Activated naive CD4-positive, alpha-beta T cell treated with anti-CD3 and anti-CD28 coated beads, Interleukin-2, amount 50 U/mL, for 24 hours (primary cell): ENCODE results near the gene CLCN1.

Experiments
- H3K27ac Mint-ChIP-seq: one replicate; pipeline ENCODE4 v1.8.0; 2021; ENCODE audit warnings: mild to moderate bottlenecking, mixed read lengths
- H3K27me3 Mint-ChIP-seq: one replicate; pipeline ENCODE4 v1.8.0; 2021; ENCODE audit warnings: mixed read lengths
- H3K36me3 Mint-ChIP-seq: one replicate; pipeline ENCODE4 v1.8.0; 2021; ENCODE audit warnings: mixed read lengths
- H3K4me1 Mint-ChIP-seq: one replicate; pipeline ENCODE4 v1.8.0; 2021; ENCODE audit warnings: mixed read lengths
- H3K4me3 Mint-ChIP-seq: one replicate; pipeline ENCODE4 v1.8.0; 2021; ENCODE audit warnings: mild to moderate bottlenecking, mixed read lengths
- H3K9me3 Mint-ChIP-seq: one replicate; pipeline ENCODE4 v1.8.0; 2021; ENCODE audit warnings: mixed read lengths

Gene CLCN1

GRCh38 chr7:143345428-143345900, 29.6 kb downstream of the CLCN1 start:
- H3K27ac Mint-ChIP-seq = no peak overlapping the region
- H3K4me1 Mint-ChIP-seq = peaks cover 9% of the 10 kb centered on the region
- no peaks in the 10 kb centered on the region for H3K27me3 Mint-ChIP-seq
- H3K9me3 Mint-ChIP-seq = no peaks in the 10 kb centered on the region
- no peaks in the 10 kb centered on the region for H3K36me3 Mint-ChIP-seq
- H3K4me3 Mint-ChIP-seq = peak overlapping the region; percentile 83

DNA sequence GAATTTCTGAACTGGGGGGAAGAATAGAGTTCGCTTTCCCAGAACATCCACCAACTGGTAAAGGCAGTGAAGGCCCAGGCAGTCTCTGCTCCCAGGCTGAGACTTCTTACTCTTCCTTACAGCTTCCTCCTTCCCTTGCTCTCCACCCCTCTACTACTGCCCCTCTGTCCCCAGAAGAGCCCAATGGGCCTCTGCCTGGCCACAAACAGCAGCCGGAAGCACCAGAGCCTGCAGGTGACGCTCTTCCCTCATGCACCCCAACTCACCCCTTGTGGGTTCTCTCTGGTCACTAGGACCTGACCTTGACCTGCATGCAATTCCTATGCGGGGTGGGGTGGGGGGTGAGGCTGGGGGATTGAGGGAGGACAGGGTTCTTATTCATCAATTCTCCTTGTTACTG, 30.1 kb downstream of the CLCN1 start:
- Mint-ChIP-seq H3K27ac (no peak overlapping the region), H3K36me3 (no peaks in the 10 kb centered on the region), H3K4me3 (no peak overlapping the region), H3K9me3 (no peaks in the 10 kb centered on the region), H3K27me3 (no peaks in the 10 kb centered on the region), H3K4me1 (peaks cover 9% of the 10 kb centered on the region)

DNA sequence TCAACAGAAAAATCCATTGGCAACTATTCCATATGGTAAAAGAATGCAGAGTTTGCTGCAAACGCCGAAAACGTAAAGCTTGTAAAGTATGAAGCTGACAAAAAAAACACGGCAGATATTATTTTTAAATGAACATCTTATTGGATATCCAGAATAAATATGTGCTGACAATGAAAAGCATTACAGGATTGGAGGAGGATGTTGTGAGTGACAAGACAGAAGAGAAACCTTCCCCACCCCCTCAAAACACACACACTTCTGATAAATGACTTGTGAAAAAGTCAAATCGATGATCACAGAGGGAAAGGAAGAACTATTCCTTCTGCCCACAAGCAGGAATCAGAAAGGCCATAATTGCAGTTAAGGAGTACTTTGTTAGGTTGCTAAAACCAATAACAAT, 32.0 kb downstream of the CLCN1 start:
- Mint-ChIP-seq H3K4me1 (peaks cover 9% of the 10 kb centered on the region), H3K36me3 (no peaks in the 10 kb centered on the region)

GRCh38 chr7:143351060-143351459, 35.1 kb downstream of the CLCN1 start:
- no peak overlapping the region for H3K4me3 Mint-ChIP-seq
- H3K4me1 Mint-ChIP-seq = no peaks in the 10 kb centered on the region
- no peaks in the 10 kb centered on the region for H3K36me3 Mint-ChIP-seq
- no peaks in the 10 kb centered on the region for H3K9me3 Mint-ChIP-seq
- no peaks in the 10 kb centered on the region for H3K27me3 Mint-ChIP-seq
- peak overlapping the region; percentile 73 for H3K27ac Mint-ChIP-seq

More for the DNA sequence above, 32.0 kb downstream of the CLCN1 start:
- H3K27ac Mint-ChIP-seq = no peak overlapping the region
- no peaks in the 10 kb centered on the region for H3K27me3 Mint-ChIP-seq
- no peak overlapping the region for H3K4me3 Mint-ChIP-seq
- no peaks in the 10 kb centered on the region for H3K9me3 Mint-ChIP-seq

DNA sequence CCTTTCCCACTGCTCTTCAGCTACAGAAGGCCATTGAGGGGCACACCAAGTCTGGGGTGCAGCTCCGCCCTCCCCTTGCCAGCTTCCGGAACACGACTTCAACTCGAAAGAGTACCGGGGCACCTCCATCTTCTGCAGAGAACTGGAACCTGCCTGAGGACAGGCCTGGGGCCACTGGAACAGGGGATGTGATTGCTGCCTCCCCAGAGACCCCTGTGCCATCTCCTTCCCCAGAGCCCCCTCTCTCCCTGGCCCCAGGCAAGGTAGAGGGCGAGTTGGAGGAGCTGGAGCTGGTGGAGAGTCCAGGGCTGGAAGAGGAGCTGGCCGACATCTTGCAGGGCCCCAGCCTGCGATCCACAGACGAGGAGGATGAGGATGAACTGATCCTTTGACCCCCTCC, 35.7 kb downstream of the CLCN1 start:
- H3K9me3 Mint-ChIP-seq = no peaks in the 10 kb centered on the region
- peak overlapping the region; percentile 73 for H3K27ac Mint-ChIP-seq
- no peaks in the 10 kb centered on the region for H3K27me3 Mint-ChIP-seq
- no peak overlapping the region for H3K4me3 Mint-ChIP-seq
- H3K36me3 Mint-ChIP-seq = no peaks in the 10 kb centered on the region
- no peaks in the 10 kb centered on the region for H3K4me1 Mint-ChIP-seq

- Mint-ChIP-seq H3K27me3 (no peaks in the 10 kb centered on the region), H3K4me3 (no peak overlapping the region), H3K9me3 (no peaks in the 10 kb centered on the region), H3K27ac (peak overlapping the region; percentile 3), H3K4me1 (no peaks in the 10 kb centered on the region), H3K36me3 (no peaks in the 10 kb centered on the region)
Measured at GRCh38 chr7:143352531-143353002, 36.7 kb downstream of the CLCN1 start.

DNA sequence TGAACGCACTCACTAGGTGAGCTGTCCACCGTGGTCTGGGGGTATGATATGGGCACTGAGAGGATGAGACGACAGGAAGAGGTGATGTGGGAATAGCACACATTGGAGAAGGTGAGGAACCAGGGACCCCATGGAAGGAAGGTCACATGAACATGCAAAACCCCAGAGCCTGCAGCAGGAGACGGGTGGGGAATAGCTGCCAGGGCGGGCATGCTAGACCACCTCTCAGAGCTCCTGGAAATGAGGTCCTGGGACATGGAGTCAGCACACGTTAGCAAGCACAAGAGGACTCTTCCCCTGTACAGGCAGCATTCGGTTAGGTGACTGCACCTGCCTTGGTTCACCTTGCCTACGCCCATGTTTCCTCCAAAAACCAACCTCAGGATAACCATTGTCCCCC, 38.5 kb downstream of the CLCN1 start:
- no peaks in the 10 kb centered on the region for H3K36me3 Mint-ChIP-seq
- H3K9me3 Mint-ChIP-seq = no peaks in the 10 kb centered on the region
- no peak overlapping the region for H3K27ac Mint-ChIP-seq

DNA sequence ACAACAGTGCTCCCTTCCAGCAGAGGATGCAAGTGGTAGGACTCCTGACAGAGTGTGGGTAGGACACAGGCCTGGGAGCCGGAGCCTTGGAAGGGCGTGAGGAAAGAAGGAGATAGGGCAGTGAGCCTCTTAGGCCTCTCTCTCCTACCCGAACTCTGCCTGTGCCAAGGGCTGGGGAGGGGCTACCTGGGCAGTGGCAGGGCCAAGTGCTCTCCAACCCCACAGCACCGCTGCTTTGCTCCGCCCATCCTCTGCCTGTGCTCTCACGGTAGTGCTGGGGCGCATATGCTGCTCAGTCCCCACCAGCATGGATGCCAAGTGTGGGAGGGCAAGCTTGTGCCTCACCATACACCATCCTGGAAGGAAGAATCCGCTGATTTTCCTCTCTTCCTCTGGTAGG, 39.1 kb downstream of the CLCN1 start:
- H3K4me1 Mint-ChIP-seq = no peaks in the 10 kb centered on the region
- H3K27me3 Mint-ChIP-seq = no peaks in the 10 kb centered on the region
- H3K27ac Mint-ChIP-seq = no peak overlapping the region
- no peak overlapping the region for H3K4me3 Mint-ChIP-seq
- no peaks in the 10 kb centered on the region for H3K9me3 Mint-ChIP-seq
- no peaks in the 10 kb centered on the region for H3K36me3 Mint-ChIP-seq

More for the DNA sequence above, 38.5 kb downstream of the CLCN1 start:
- Mint-ChIP-seq H3K4me1 (no peaks in the 10 kb centered on the region), H3K4me3 (no peak overlapping the region), H3K27me3 (no peaks in the 10 kb centered on the region)

DNA sequence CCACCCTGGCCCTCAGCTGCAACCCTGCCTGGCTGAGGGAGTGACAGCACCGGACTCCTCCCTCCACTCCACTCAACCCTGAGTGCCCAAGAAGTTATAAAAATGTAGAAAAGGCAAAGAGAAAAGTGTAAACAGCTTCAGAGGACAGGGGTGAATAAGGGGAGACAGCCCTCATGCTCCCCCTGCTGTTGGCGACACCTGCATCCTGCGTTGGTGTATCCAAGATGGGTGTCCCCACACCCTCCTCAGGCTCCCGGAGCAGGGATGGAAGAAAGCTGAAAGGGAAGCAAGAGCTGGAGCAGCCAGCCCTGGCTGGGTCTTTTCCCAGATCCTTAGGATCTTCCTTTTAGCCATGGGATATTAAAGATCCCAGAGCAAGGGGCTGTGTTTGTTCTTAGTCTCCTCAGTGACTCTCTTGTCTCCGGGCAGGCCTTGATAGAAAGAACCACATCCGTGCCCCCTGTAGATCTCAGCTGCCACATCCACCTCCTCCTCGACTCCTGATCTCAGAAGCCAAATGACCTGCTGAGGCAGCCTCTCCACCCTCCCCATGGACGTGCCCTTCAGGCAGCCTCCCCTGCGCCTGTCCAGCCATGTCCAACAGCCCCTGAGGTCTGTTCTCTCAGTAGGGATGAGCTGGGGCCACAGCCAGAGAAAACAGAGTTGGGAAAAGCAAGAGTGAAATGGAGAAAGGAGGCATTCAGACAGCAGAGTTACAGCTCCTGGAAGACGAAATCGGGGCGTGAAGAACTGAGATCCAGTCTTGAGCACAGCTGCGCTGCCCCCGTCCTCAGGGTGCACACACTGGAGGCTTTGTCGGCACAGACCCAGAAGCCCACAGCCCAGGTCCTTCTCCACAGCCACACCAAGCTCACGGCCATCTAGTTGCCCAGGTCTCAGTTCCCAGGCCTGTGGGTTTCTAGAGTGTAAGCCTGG, 39.8 kb downstream of the CLCN1 start:
- no peak overlapping the region for H3K4me3 Mint-ChIP-seq
- H3K27me3 Mint-ChIP-seq = no peaks in the 10 kb centered on the region
- H3K27ac Mint-ChIP-seq = no peak overlapping the region
- no peaks in the 10 kb centered on the region for H3K9me3 Mint-ChIP-seq
- no peaks in the 10 kb centered on the region for H3K36me3 Mint-ChIP-seq
- peaks cover 4% of the 10 kb centered on the region for H3K4me1 Mint-ChIP-seq

GRCh38 chr7:143356414-143357050, 40.6 kb downstream of the CLCN1 start:
- no peak overlapping the region for H3K4me3 Mint-ChIP-seq
- H3K27me3 Mint-ChIP-seq = no peaks in the 10 kb centered on the region
- peaks cover 4% of the 10 kb centered on the region for H3K4me1 Mint-ChIP-seq

DNA sequence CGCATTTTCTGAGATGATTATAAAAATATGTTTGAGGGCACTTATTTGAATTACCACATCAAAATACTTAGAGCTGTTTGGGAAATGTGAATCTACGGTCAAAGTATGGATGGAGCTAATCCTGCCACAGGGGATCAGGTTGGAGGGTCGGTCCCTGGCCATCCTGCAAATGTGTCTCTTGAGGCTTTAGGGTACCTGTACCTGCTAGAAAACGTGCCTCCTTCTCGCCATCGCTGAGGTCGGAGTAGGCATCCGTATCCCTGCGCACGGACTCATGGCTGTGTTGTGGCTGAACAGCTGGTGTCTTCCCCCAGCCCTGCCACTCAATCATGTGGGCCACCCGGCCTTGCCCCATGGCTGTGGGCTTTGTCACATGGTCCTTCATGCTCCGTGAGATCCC, 42.7 kb downstream of the CLCN1 start:
- H3K9me3 Mint-ChIP-seq = no peaks in the 10 kb centered on the region
- peaks cover 9% of the 10 kb centered on the region for H3K4me1 Mint-ChIP-seq
- H3K27me3 Mint-ChIP-seq = peaks cover 6% of the 10 kb centered on the region
- H3K27ac Mint-ChIP-seq = no peak overlapping the region
- H3K36me3 Mint-ChIP-seq = no peaks in the 10 kb centered on the region
- no peak overlapping the region for H3K4me3 Mint-ChIP-seq

More at GRCh38 chr7:143356414-143357050, 40.6 kb downstream of the CLCN1 start:
- no peaks in the 10 kb centered on the region for H3K36me3 Mint-ChIP-seq
- H3K9me3 Mint-ChIP-seq = no peaks in the 10 kb centered on the region
- H3K27ac Mint-ChIP-seq = no peak overlapping the region

DNA sequence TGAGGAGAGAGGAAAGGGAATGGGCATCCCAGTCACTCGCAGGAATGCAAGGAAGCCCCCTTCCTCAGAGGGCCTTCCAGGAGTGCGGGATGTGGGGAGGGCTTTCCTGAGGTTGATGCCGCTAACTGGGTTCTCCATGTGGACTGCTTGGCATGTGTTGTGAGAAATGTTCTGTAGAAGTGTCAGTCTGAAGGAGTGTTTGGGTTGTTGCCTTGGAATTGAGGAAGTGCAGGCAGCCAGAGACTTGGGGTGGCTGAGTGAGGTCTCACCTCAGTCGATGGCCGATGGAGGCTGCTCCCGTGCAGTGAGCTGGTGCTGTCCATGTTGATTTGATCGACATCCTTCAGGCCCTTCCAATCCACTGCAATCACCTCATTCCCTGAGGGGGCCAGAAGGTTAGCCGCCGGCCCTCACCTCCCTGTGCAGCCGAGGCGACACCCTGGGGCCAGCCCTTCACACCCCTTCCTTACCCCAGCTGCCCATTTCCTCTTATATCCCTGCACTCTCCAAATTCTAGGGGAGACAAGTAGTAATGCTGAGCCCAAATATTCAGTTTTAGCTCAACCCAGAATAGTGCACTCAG, 44.0 kb downstream of the CLCN1 start:
- no peaks in the 10 kb centered on the region for H3K36me3 Mint-ChIP-seq
- no peak overlapping the region for H3K4me3 Mint-ChIP-seq
- H3K27me3 Mint-ChIP-seq = peaks cover 17% of the 10 kb centered on the region
- no peak overlapping the region for H3K27ac Mint-ChIP-seq
- H3K9me3 Mint-ChIP-seq = no peaks in the 10 kb centered on the region
- H3K4me1 Mint-ChIP-seq = peaks cover 9% of the 10 kb centered on the region

DNA sequence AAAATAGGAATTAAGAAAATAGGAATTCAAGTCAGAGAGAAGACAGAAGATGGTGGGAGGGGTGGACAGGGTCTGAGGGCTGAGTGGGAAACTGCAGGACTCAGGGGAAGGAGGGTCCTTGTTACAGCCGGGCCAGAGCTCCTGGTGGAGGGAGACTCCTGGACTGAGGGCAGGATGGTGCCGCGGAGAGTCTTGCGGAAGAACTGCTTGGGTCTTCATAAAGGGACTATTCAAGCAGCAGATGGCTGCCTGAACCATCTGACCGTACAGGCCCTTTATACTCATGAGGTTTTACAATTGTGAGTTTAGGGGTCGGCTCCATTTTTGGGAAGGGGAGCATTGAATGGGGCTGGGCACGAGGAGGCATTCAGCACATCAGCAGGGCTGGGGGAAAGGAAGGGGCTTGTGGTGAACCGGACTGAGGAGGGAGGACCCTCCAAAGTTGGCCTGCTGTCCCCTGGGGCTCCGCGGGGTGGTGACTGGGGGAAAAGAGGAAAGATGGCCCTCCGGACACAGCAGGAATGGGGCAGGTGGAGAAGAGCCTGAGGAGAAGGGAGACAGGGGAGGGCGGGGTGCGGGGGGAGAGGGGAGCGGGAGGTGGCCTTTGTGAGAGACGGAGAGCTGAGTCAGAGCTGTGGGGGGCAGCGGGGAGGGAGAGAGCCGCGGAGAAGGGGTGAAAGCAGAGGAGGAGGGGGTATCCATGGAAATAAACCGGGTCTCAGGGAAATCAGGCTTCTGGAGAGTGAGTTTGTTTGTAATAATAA, 45.1 kb downstream of the CLCN1 start:
- no peaks in the 10 kb centered on the region for H3K36me3 Mint-ChIP-seq
- H3K4me1 Mint-ChIP-seq = peaks cover 9% of the 10 kb centered on the region
- H3K9me3 Mint-ChIP-seq = no peaks in the 10 kb centered on the region
- peaks cover 21% of the 10 kb centered on the region for H3K27me3 Mint-ChIP-seq
- peak overlapping the region; percentile 49 for H3K4me3 Mint-ChIP-seq
- no peak overlapping the region for H3K27ac Mint-ChIP-seq

- peak overlapping the region; percentile 85 for H3K4me3 Mint-ChIP-seq
- peaks cover 9% of the 10 kb centered on the region for H3K4me1 Mint-ChIP-seq
- no peaks in the 10 kb centered on the region for H3K9me3 Mint-ChIP-seq
- H3K36me3 Mint-ChIP-seq = no peaks in the 10 kb centered on the region
- H3K27ac Mint-ChIP-seq = no peak overlapping the region
- peaks cover 21% of the 10 kb centered on the region for H3K27me3 Mint-ChIP-seq
Measured at GRCh38 chr7:143361552-143362130, 45.7 kb downstream of the CLCN1 start.
